K562 (cell line): Measurements from ENCODE around the gene GRIK1. TPM values are rescaled to one million over a fixed set of nuclear protein-coding genes. Genes with fewer than 3 reads are reported as not detected.

ENCODE experiments used
- ATAC-seq: fragments of 200-7000 bp; cut with Tn5 transposase; 3 replicates; pipeline ENCODE4 v1.9.1; 2020; ENCODE audit warnings: moderate library complexity
- BruUV-seq: library from RNA; stranded (reverse); fragments of 400-500 nt; replicated peaks from 2 replicates; lab custom pipeline; 2021; lab: Mats Ljungman, UMichigan
- CTCF ChIA-PET: fragments of 300-600 bp; formaldehyde crosslinking; extraction: SDS; loops from one replicate; lab custom pipeline; 2021; ENCODE audit warnings: low intra/inter-chr PET ratio; lab: Yijun Ruan, JAX
- POLR2A ChIA-PET: fragments of 300-600, 350-650 bp; sonication (Branson Sonifier 250); formaldehyde crosslinking; extraction: SDS; loops from one replicate; lab custom pipeline; 2021; ENCODE audit warnings: antibody characterized with exemption, inconsistent platforms; lab: Yijun Ruan, JAX
- DNase-seq, 4 experiments: peaks; one replicate each; pipeline versions ENCODE4 v3.0.0 to v3.0.0-alpha.2; 2011 to 2018; ENCODE audit warnings: low spot score in 3 of 4, mixed read lengths in 3 of 4; ENCODE audit errors: extremely low read depth in 1 of 4
- FAIRE-seq: peaks from 2 replicates; lab custom pipeline; 2011; peaks lifted over from hg19 to GRCh38; lab: Jason Lieb, UNC
- H2AFZ ChIP-seq: 2 replicates; pipeline ENCODE4 v1.6.0; 2011; ENCODE audit warnings: low read depth, low read length, control low read depth, inconsistent platforms
- H3K27ac ChIP-seq: fragments of 200-600 bp; 3 replicates; pipeline ENCODE4 v1.8.0; 2011; ENCODE audit warnings: low read depth, mild to moderate bottlenecking, control low read depth, inconsistent platforms, low read length, moderate library complexity, mixed read lengths; ENCODE audit errors: extremely low read depth
- H3K27me3 ChIP-seq, 2 experiments: fragments of 300-600 bp in 1 of 2; 2 replicates in 1 of 2; 3 replicates in 1 of 2; pipeline versions ENCODE4 v1.6.0 to v1.8.0; 2011; ENCODE audit warnings: inconsistent platforms in 2 of 2, low read length in 2 of 2, mild to moderate bottlenecking in 1 of 2, mixed read lengths in 1 of 2, moderate library complexity in 1 of 2; ENCODE audit not compliant: control insufficient read depth in 2 of 2, insufficient read depth in 2 of 2
- H3K36me3 ChIP-seq: fragments of 300-600 bp; 3 replicates; pipeline ENCODE4 v1.8.0; 2011; ENCODE audit warnings: mild to moderate bottlenecking, low read length, inconsistent platforms; ENCODE audit not compliant: control insufficient read depth, insufficient read depth
- H3K4me1 ChIP-seq, 2 experiments: fragments of 200-600 bp in 1 of 2; replicated peaks in 1 of 2; 2 replicates in 1 of 2; 3 replicates in 1 of 2; pipeline versions ENCODE4 v1.5.1 to v1.8.0; 2011; ENCODE audit warnings: inconsistent platforms in 2 of 2, low read length in 2 of 2, mild to moderate bottlenecking in 1 of 2, mixed read lengths in 1 of 2, moderate library complexity in 1 of 2; ENCODE audit not compliant: control insufficient read depth in 2 of 2, insufficient read depth in 2 of 2
- H3K4me2 ChIP-seq: 2 replicates; pipeline ENCODE4 v1.6.1; 2011; ENCODE audit warnings: low read length, control low read depth, inconsistent platforms, mixed read lengths; ENCODE audit not compliant: insufficient read depth
- H3K4me3 ChIP-seq: fragments of 200-600 bp; sonication (generic), shearing (Covaris generic); 2 replicates; pipeline ENCODE4 v1.5.1; 2016; ENCODE audit warnings: control low read depth, inconsistent platforms
- H3K79me2 ChIP-seq: fragments of 200-600 bp; 3 replicates; pipeline ENCODE4 v1.8.0; 2011; ENCODE audit warnings: low read length, inconsistent platforms; ENCODE audit not compliant: control insufficient read depth, insufficient read depth
- H3K9ac ChIP-seq, 2 experiments: 2 replicates each; pipeline versions ENCODE4 v1.6.0 to v1.6.1; 2011; ENCODE audit warnings: low read depth in 2 of 2, low read length in 2 of 2, control low read depth in 1 of 2, inconsistent platforms in 1 of 2, mild to moderate bottlenecking in 1 of 2, mixed read lengths in 1 of 2; ENCODE audit not compliant: insufficient read depth in 1 of 2
- H3K9me1 ChIP-seq: one replicate; pipeline ENCODE4 v1.6.0; 2011; ENCODE audit warnings: inconsistent platforms, mild to moderate bottlenecking, low read length, moderate library complexity; ENCODE audit not compliant: control insufficient read depth, insufficient read depth
- H3K9me3 ChIP-seq: replicated peaks from 2 replicates; pipeline ENCODE4 v1.5.1; 2011; ENCODE audit warnings: low read depth, low read length, inconsistent platforms; ENCODE audit not compliant: control insufficient read depth, insufficient read depth
- H4K20me1 ChIP-seq: replicated peaks from 2 replicates; pipeline ENCODE4 v1.6.1; 2011; ENCODE audit warnings: low read length, inconsistent platforms, mixed read lengths; ENCODE audit not compliant: control insufficient read depth, insufficient read depth
- BCOR ChIP-seq: fragments of 450-650 bp; IDR thresholded peaks from 2 replicates; pipeline ENCODE4 v1.6.1; 2016
- CEBPB ChIP-seq: fragments of 450-650 bp; IDR thresholded peaks from 2 replicates; pipeline ENCODE4 v1.6.1; 2016; ENCODE audit warnings: missing genetic modification characterization, missing compliant biosample characterization
- DLX4 ChIP-seq: fragments of 250-450 bp; sonication (Bioruptor Pico); IDR thresholded peaks from 2 replicates; pipeline ENCODE4 v1.6.1; 2021; ENCODE audit warnings: mild to moderate bottlenecking
- HMBOX1 ChIP-seq: sonication (generic); IDR thresholded peaks from 2 replicates; pipeline ENCODE4 v1.6.1; 2016
- JUND ChIP-seq, 2 experiments: IDR thresholded peaks; 2 replicates in 1 of 2; 3 replicates in 1 of 2; pipeline ENCODE4 v1.6.1; 2011; ENCODE audit warnings: borderline replicate concordance in 2 of 2, low read depth in 2 of 2, low read length in 2 of 2, improper control_type of control experiment in 1 of 2, missing biosample characterization in 1 of 2, missing genetic modification characterization in 1 of 2, missing genetic modification reagents in 1 of 2
- KAT7 ChIP-seq: sonication (generic); formaldehyde crosslinking; IDR thresholded peaks from 2 replicates; pipeline ENCODE4 v1.8.0; 2022; ENCODE audit warnings: missing genetic modification reagents, mild to moderate bottlenecking, borderline replicate concordance
- NKRF ChIP-seq: fragments of 450-650 bp; IDR thresholded peaks from 2 replicates; pipeline ENCODE4 v1.6.1; 2016; ENCODE audit warnings: borderline replicate concordance
- PHF20 ChIP-seq: fragments of 450-650 bp; IDR thresholded peaks from 2 replicates; pipeline ENCODE4 v1.6.1; 2018; ENCODE audit not compliant: partially characterized antibody
- RHOXF2B ChIP-seq: fragments of 250-450 bp; sonication (Bioruptor Pico); conservative IDR thresholded peaks from 2 replicates; pipeline ENCODE4 v1.5.1; 2021
- ZBTB5 ChIP-seq: fragments of 450-650 bp; IDR thresholded peaks from 2 replicates; pipeline ENCODE4 v1.6.1; 2017; ENCODE audit warnings: antibody characterized with exemption
- ZNF174 ChIP-seq: fragments of 250-450 bp; sonication (Bioruptor Pico); IDR thresholded peaks from 2 replicates; pipeline ENCODE4 v1.4.0; 2020; ENCODE audit warnings: mild to moderate bottlenecking
- WGBS: fragments of 100-300 bp; shearing (Covaris generic); methylation state at CpG from one replicate; pipeline ENCODE4 v1.1.6; 2016; ENCODE audit warnings: low coverage, mixed read lengths; ENCODE audit not compliant: insufficient coverage; ENCODE audit errors: missing lambda C conversion rate; 5-methylcytosine and 5-hydroxymethylcytosine counted together
- in situ Hi-C: fragments of 300-500 bp; cut with MboI; formaldehyde crosslinking; loops from 4 replicates; pipeline ENCODE4 v1.15.0; 2018; ENCODE audit warnings: inconsistent platforms, mixed read lengths
- intact Hi-C: fragments of 100-400 bp; cut with micrococcal nuclease; formaldehyde crosslinking; loops from 2 replicates; pipeline ENCODE4 v1.14.2; 2022
- polyA plus RNA-seq, 8 experiments: library from polyadenylated mRNA; depleted of rRNA in 4 of 8; stranded (reverse) in 5 of 8; unstranded in 3 of 8; fragments of >200 nt; fragmentation: Nextera tagmentation in 2 of 8; fragmentation: Illumina TruSeq in 1 of 8; extraction: Ambion mirVana in 2 of 8; extraction: Trizol in 1 of 8; gene quantifications; 2 replicates each; pipeline versions ENCODE4 v1.2.1 to v1.2.3, GENCODE V29; 2011 to 2014; ENCODE audit warnings: inconsistent platforms in 1 of 8, missing spikeins in 1 of 8
- total RNA-seq, 7 experiments: library from RNA; depleted of rRNA in 6 of 7; stranded (reverse); fragments of >200 nt in 6 of 7; fragmentation: Illumina TruSeq in 2 of 7; extraction: Trizol in 2 of 7; gene quantifications; 2 replicates each; pipeline versions ENCODE4 v1.2.1 to v1.2.3, GENCODE V29; 2011 to 2021; ENCODE audit warnings: low replicate concordance in 1 of 7

The GRIK1 gene
- total and polyA plus RNA-seq, 9 of the 15 experiments (the other 6 are each of a cell fraction or from before 2014, with no cell fraction given), result 0.17 to 2.8 (median 0.53) TPM

- TF ChIP-seq RHOXF2B (CRISPR knock-in tag) (no peak), DLX4 (CRISPR knock-in tag) (no peak)
These were observed 152.4 kb downstream of the GRIK1 start (continued) for GRCh38 chr21:29787361-29787909.

- Histone ChIP-seq H3K4me1 (peaks cover 0 to 3% of the 10 kb centered on the region in 2 experiments; a peak in 3 of 5 replicates), H3K9ac (no peak overlapping the region), H3K27ac (no peak overlapping the region), H2AFZ (no peak overlapping the region), H3K4me3 (no peak overlapping the region), H3K36me3 (no peaks in the 10 kb centered on the region), H3K79me2 (no peaks in the 10 kb centered on the region), H4K20me1 (no peaks in the 10 kb centered on the region), H3K9me1 (no peaks in the 10 kb centered on the region), H3K9me3 (no peaks in the 10 kb centered on the region), H3K4me2 (no peak overlapping the region), H3K27me3 (no peaks in the 10 kb centered on the region)
- no peak for DNase-seq
- POLR2A ChIA-PET, result interaction anchor here (0.9 kb wide), 1 partner anchor 12 kb away, joined by 3 read pairs; no protein-coding TSS in a partner anchor
- intact Hi-C loops, result loop anchor here (10.0 kb wide), 1 partner anchor 312 kb away; no protein-coding TSS in a partner anchor
- ATAC-seq, result no peak
- in situ Hi-C loops, result no loop called here
- no TSS peak for BruUV-seq
- no peak for FAIRE-seq
- CTCF ChIA-PET, result no interaction called here
- WGBS, result 48% methylated on average over 4 of the region's 4 CpGs
- no peak for TF ChIP-seq KAT7
- no peak for TF ChIP-seq NKRF
- TF ChIP-seq PHF20, result no peak
- TF ChIP-seq BCOR, result no peak
- TF ChIP-seq HMBOX1, result no peak
- TF ChIP-seq CEBPB (tag), result no peak
- TF ChIP-seq ZNF174 (CRISPR knock-in tag), result no peak
- no peak for TF ChIP-seq JUND (IDR thresholded peaks at IDR 0.05; ENCODE audit: borderline replicate concordance, low read depth, low read length)
- no peak for TF ChIP-seq JUND (tag; IDR thresholded peaks at IDR 0.05; ENCODE audit: borderline replicate concordance, low read depth, low read length)
- TF ChIP-seq ZBTB5, result no peak
These were observed 153.1 kb downstream of the GRIK1 start for GRCh38 chr21:29786496-29787360.
